ENCODE results near the gene THADA. TPM values are rescaled to one million over a fixed set of nuclear protein-coding genes. Genes with fewer than 3 reads are reported as not detected.

Gene THADA
- total and polyA plus RNA-seq, 2 donors (not counting 3 experiments of a cell fraction or from before 2014, with no cell fraction given) = 22.6 to 25.3 TPM

DNA sequence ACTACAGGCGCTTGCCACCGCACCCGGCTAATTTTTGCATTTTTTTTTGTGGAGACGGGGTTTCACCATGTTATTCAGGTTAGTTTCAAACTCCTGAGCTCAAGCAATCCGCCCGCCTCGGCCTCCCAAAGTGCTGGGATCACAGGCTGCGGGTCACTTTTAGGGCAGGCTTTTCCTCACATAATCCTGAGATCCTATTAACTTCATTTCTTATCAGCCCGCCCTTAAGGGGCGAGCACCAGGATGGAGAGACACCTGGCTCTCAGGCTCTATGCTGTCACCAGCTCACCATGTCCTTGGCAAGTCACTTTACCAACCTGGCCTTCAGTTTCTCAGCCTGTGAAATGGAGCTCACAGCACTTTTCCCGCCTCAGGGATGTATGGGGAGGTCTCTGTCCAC is 392.5 kb downstream of the THADA start:
- Histone ChIP-seq H3K4me2 (ENCODE audit: insufficient read depth, low read length) (no peak overlapping the region), H2AFZ (ENCODE audit: low read depth, low read length) (no peak overlapping the region), H3K36me3 (ENCODE audit: control insufficient read depth in 2 of 2, extremely low read depth in 1 of 2, insufficient read depth in 2 of 2, low read length in 2 of 2) (no peaks in the 10 kb centered on the region), H3K27me3 (ENCODE audit: control insufficient read depth in 2 of 2, insufficient read depth in 2 of 2, low read length in 2 of 2) (no peaks in the 10 kb centered on the region), H3K4me3 (replicated peaks in 1 of 3; ENCODE audit: insufficient read depth in 1 of 3, low read depth in 1 of 3, low read length in 3 of 3) (no peak overlapping the region), H3K9me3 (replicated peaks; ENCODE audit: control insufficient read depth, insufficient read depth, low read length) (no peaks in the 10 kb centered on the region), H3K79me2 (ENCODE audit: control insufficient read depth, insufficient read depth, low read length) (no peaks in the 10 kb centered on the region), H3K9me1 (replicated peaks; ENCODE audit: control insufficient read depth, extremely low read depth, insufficient read depth, low read length) (no peaks in the 10 kb centered on the region), H3K4me1 (ENCODE audit: control insufficient read depth, extremely low read depth, insufficient read depth, low read length) (no peaks in the 10 kb centered on the region), H3K27ac (ENCODE audit: insufficient read depth, low read depth, low read length) (no peak overlapping the region), H3K9ac (replicated peaks; ENCODE audit: extremely low read depth, insufficient read depth, low read length) (no peak overlapping the region), H4K20me1 (replicated peaks; ENCODE audit: control insufficient read depth, extremely low read depth, insufficient read depth, low read length) (no peaks in the 10 kb centered on the region)
- intact Hi-C loops (cut with micrococcal nuclease) (no loop called here), dilution Hi-C loops (cut with MboI; ENCODE audit: extremely low pct_ligation_motif_present, low sequenced_read_pairs) (no loop called here)
- TF ChIP-seq, protein P1, sequence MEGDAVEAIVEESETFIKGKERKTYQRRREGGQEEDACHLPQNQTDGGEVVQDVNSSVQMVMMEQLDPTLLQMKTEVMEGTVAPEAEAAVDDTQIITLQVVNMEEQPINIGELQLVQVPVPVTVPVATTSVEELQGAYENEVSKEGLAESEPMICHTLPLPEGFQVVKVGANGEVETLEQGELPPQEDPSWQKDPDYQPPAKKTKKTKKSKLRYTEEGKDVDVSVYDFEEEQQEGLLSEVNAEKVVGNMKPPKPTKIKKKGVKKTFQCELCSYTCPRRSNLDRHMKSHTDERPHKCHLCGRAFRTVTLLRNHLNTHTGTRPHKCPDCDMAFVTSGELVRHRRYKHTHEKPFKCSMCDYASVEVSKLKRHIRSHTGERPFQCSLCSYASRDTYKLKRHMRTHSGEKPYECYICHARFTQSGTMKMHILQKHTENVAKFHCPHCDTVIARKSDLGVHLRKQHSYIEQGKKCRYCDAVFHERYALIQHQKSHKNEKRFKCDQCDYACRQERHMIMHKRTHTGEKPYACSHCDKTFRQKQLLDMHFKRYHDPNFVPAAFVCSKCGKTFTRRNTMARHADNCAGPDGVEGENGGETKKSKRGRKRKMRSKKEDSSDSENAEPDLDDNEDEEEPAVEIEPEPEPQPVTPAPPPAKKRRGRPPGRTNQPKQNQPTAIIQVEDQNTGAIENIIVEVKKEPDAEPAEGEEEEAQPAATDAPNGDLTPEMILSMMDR (IDR thresholded peaks at IDR 0.05; ENCODE audit: extremely low read depth in 1 of 2, insufficient read depth in 1 of 2, low read depth in 1 of 2, low read length in 2 of 2) = no peak
- no peak for TF ChIP-seq MAX (IDR thresholded peaks at IDR 0.05; ENCODE audit: insufficient read depth, insufficient read length)
- no peak for TF ChIP-seq MYC (IDR thresholded peaks at IDR 0.05; ENCODE audit: low read depth, low read length)
- TF ChIP-seq JUN (IDR thresholded peaks at IDR 0.05; ENCODE audit: borderline replicate concordance, insufficient read depth, insufficient read length, low read depth) = no peak
- no peak for TF ChIP-seq FOS (IDR thresholded peaks at IDR 0.05; ENCODE audit: borderline replicate concordance, insufficient read depth, low read length)
- TF ChIP-seq POLR2AphosphoS5 (IDR thresholded peaks at IDR 0.05; ENCODE audit: insufficient read depth, low read depth, low read length) = no peak
- no peak for TF ChIP-seq POLR2A (IDR thresholded peaks at IDR 0.05; ENCODE audit: low read depth, low read length)
- no peak for TF ChIP-seq EZH2 (IDR thresholded peaks at IDR 0.05; ENCODE audit: borderline replicate concordance, low read depth, low read length, severe bottlenecking)
- TF ChIP-seq GATA2 (IDR thresholded peaks at IDR 0.05; ENCODE audit: insufficient read depth, insufficient read length, low read depth, low read length) = no peak
- BruUV-seq (replicated peaks) = no TSS peak
- no peak for FAIRE-seq
- POLR2A ChIA-PET = no interaction called here
- DNase-seq (ENCODE audit: low read depth, low spot score) = no peak
- CTCF ChIA-PET = interaction anchor here (1.2 to 1.9 kb wide), 4 partner anchors 9 to 358 kb away, joined by 4 to 5 read pairs (median 4); no protein-coding TSS in a partner anchor

All from endothelial cell of umbilical vein (primary cell).